GM19328 (cell line): ENCODE data around the gene FPGT.
A peak's percentile ranks its signal among the peaks of the same experiment; 100 is the strongest.
"Not testable (repeated sequence)": the region's sequence is repeated elsewhere in the genome, so short reads cannot be mapped to it uniquely, and the experiment has no call there.

Experiments
- ATAC-seq: cut with Tn5 transposase; IDR thresholded peaks from one replicate; pipeline ENCODE4 v1.9.1; 2021; ENCODE audit warnings: mild to moderate bottlenecking, moderate library complexity; ENCODE audit not compliant: unreplicated experiment

Gene FPGT

GRCh38 chr1:74197657-74198552 is at the start of gene FPGT, which contains the start of gene LRRIQ3:
Gene FPGT (plus strand): TSS chr1:74198242. CDS start chr1:74198279, 37 bp downstream.
Gene LRRIQ3 (minus strand): TSS chr1:74198176. CDS start chr1:74183684, 14,492 bp downstream.
- peak; percentile 94 for ATAC-seq

GRCh38 chr1:74160046-74160445 is 38.0 kb upstream of the FPGT start:
- ATAC-seq: no peak

GRCh38 chr1:74161497-74161896 is 36.5 kb upstream of the FPGT start:
- ATAC-seq: no peak

- no peak for ATAC-seq
Observed at GRCh38 chr1:74162333-74162732, 35.7 kb upstream of the FPGT start.

GRCh38 chr1:74174423-74174822 is 23.6 kb upstream of the FPGT start:
- not testable (repeated sequence) for ATAC-seq

GRCh38 chr1:74180490-74180889 is 17.6 kb upstream of the FPGT start:
- ATAC-seq: no peak

GRCh38 chr1:74193908-74194307 is 4.1 kb upstream of the FPGT start:
- no peak for ATAC-seq

GRCh38 chr1:74195339-74195738 is 2.7 kb upstream of the FPGT start:
- ATAC-seq: no peak

GRCh38 chr1:74197255-74197654 is 787 bp upstream of the FPGT start:
- ATAC-seq: peak; percentile 12

- no peak for ATAC-seq
Observed at GRCh38 chr1:74199504-74199903, 1.5 kb downstream of the FPGT start.

- no peak for ATAC-seq
Observed at GRCh38 chr1:74205266-74205665, 7.2 kb downstream of the FPGT start.

GRCh38 chr1:74215229-74215628 is 17.2 kb downstream of the FPGT start:
- no peak for ATAC-seq

- ATAC-seq: no peak
Observed at GRCh38 chr1:74222701-74223100, 24.7 kb downstream of the FPGT start.

GRCh38 chr1:74223453-74223852 is 25.4 kb downstream of the FPGT start:
- ATAC-seq: no peak

- ATAC-seq: no peak
Observed at GRCh38 chr1:74235153-74235552, 37.1 kb downstream of the FPGT start, which contains the start of gene TNNI3K. Gene TNNI3K (plus strand): TSS chr1:74235387. CDS start chr1:74235452, 65 bp downstream.

GRCh38 chr1:74236440-74236839 is 38.4 kb downstream of the FPGT start:
- no peak for ATAC-seq

GRCh38 chr1:74237035-74237434 is 39.0 kb downstream of the FPGT start:
- no peak for ATAC-seq

- no peak for ATAC-seq
Observed at GRCh38 chr1:74237787-74238186, 39.7 kb downstream of the FPGT start.

- no peak for ATAC-seq
Observed at GRCh38 chr1:74245168-74245772, 47.2 kb downstream of the FPGT start.

- ATAC-seq: no peak
Observed at GRCh38 chr1:74246315-74246714, 48.3 kb downstream of the FPGT start.

GRCh38 chr1:74247881-74248528 is 50.0 kb downstream of the FPGT start:
- no peak for ATAC-seq
